Measurements from ENCODE around the gene RNF138. TPM values are rescaled to one million over a fixed set of nuclear protein-coding genes. Genes with fewer than 3 reads are reported as not detected.

The RNF138 gene
- total and polyA plus RNA-seq, 2 experiments from 2014 or later = 31.7 to 54.8 TPM

DNA sequence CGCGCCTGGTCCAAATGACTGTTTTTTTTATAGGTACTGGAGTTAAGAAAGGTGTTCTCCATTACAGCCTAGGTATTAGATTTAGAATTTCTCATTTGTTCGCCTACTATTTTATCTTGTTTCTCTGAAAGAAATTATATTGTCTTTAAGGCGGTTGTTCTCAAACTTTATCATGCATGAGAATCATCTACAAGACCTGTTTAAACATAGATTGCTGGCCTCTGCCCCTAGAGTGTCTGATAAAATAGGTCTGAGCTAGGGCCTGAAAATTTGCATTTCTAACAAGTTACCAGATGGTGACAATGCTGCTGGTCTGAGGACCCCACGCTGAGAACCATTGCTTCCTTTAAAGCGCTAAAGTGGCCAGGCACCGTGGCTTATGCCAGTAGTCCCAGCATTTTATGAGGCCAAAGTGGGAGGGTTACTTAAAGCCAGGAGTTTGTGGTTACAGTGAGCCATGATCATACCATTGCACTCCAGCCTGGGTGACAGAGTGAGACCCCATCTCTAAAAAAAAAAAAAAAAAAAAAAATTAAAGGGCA, 34.0 kb upstream of the RNF138 start:
- H3K4me3 ChIP-seq = no peak overlapping the region
- DNase-seq (ENCODE audit: low read depth in 1 of 2, low spot score in 1 of 2) = no peak
- H3K27ac ChIP-seq = no peak overlapping the region
- no peaks in the 10 kb centered on the region for H3K36me3 ChIP-seq
- H3K27me3 ChIP-seq = no peaks in the 10 kb centered on the region
- TF ChIP-seq, protein P1, sequence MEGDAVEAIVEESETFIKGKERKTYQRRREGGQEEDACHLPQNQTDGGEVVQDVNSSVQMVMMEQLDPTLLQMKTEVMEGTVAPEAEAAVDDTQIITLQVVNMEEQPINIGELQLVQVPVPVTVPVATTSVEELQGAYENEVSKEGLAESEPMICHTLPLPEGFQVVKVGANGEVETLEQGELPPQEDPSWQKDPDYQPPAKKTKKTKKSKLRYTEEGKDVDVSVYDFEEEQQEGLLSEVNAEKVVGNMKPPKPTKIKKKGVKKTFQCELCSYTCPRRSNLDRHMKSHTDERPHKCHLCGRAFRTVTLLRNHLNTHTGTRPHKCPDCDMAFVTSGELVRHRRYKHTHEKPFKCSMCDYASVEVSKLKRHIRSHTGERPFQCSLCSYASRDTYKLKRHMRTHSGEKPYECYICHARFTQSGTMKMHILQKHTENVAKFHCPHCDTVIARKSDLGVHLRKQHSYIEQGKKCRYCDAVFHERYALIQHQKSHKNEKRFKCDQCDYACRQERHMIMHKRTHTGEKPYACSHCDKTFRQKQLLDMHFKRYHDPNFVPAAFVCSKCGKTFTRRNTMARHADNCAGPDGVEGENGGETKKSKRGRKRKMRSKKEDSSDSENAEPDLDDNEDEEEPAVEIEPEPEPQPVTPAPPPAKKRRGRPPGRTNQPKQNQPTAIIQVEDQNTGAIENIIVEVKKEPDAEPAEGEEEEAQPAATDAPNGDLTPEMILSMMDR (IDR thresholded peaks at IDR 0.05; ENCODE audit: low read depth, low read length) = no peak
- peaks cover 6% of the 10 kb centered on the region for H3K4me1 ChIP-seq (ENCODE audit: low read depth)
- H3K9me3 ChIP-seq (ENCODE audit: low read depth) = no peaks in the 10 kb centered on the region

DNA sequence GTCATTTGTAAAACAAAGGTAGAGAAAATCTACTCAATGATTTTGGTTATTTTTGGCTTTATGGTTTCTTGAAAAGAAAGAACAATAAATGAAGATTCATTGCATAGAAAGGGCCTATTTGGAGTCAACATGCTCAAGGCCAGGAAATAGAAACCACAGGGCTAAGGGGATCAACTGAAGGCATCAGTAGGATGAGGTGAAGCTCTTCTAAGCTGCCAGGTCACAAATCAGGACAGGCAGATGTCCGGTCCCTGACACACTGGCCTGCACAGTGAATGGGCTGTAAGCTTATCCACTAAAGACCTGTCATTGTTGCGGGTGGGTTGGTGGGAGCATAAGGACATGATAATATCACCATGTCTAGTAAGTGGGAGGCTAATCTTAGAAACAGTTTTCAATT, 31.6 kb upstream of the RNF138 start:
- TF ChIP-seq, protein P1 (IDR thresholded peaks at IDR 0.05; ENCODE audit: low read depth, low read length) = no peak
- no peaks in the 10 kb centered on the region for H3K27me3 ChIP-seq
- no peak overlapping the region for H3K4me3 ChIP-seq
- H3K9me3 ChIP-seq (ENCODE audit: low read depth) = no peaks in the 10 kb centered on the region
- H3K27ac ChIP-seq = no peak overlapping the region
- H3K4me1 ChIP-seq (ENCODE audit: low read depth) = peaks cover 5% of the 10 kb centered on the region
- no peaks in the 10 kb centered on the region for H3K36me3 ChIP-seq
- DNase-seq (ENCODE audit: low read depth in 1 of 2, low spot score in 1 of 2) = no peak

DNA sequence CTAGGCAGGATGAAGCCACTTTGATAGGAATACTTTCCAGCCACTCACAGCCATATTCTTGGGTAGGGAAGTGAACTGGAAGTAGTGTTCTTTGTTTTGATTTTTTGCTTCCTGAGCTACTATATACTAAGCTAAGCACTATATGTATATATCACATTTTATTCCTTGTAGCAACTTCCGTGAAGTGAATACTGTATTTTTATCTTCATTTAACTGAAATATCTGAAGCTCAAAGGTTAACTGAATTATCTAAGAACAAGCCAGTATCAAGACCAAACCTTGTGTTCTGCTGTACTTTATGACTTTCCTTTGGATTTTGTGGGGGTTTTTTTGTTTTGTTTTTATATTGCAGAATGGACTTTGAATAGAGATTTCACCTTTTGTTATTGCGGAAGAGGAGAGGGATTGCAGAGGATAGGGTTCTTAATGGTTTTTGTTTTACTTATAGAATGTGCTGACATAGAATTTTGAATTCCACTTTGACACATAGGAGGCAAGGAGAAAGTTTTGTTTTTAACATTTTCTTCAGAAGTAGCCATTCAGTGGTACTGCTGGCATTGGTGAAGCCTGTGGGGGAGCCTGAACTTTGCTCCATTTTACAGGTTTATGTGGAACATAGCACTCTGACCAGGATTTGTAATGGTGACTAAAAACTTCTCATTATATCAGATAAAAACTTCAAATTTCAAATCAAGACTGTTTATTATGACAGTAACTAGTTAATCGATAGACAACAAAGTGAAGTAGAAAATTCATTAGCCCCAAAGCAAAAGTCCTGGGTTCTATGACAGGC, 24.1 kb upstream of the RNF138 start:
- no peak overlapping the region for H3K4me3 ChIP-seq
- H3K4me1 ChIP-seq (ENCODE audit: low read depth) = no peaks in the 10 kb centered on the region
- no peak overlapping the region for H3K27ac ChIP-seq
- H3K27me3 ChIP-seq = no peaks in the 10 kb centered on the region
- DNase-seq (ENCODE audit: low read depth in 1 of 2, low spot score in 1 of 2) = no peak
- TF ChIP-seq, protein P1 (IDR thresholded peaks at IDR 0.05; ENCODE audit: low read depth, low read length) = no peak
- H3K36me3 ChIP-seq = no peaks in the 10 kb centered on the region
- H3K9me3 ChIP-seq (ENCODE audit: low read depth) = no peaks in the 10 kb centered on the region

DNA sequence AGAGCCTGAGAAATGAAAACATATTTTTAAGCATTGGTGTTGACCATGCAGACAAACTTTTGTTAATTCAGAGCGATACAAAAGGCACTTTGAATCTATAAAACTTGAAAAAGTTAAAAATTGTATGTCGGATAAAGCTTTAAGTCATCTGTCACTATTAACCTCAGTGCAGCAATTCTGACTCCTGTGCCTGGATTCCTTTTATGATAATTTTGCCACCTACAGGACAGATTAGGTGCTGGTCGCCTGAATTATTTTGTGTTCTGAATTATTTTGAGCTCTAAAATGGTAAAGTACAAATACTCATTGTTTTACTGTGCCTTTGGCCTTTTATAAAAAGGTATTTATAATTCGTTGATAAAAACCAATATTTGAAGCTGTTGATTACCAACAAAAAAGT, 19.4 kb upstream of the RNF138 start:
- Histone ChIP-seq H3K36me3 (no peaks in the 10 kb centered on the region), H3K9me3 (ENCODE audit: low read depth) (no peaks in the 10 kb centered on the region), H3K27me3 (no peaks in the 10 kb centered on the region), H3K4me3 (no peak overlapping the region), H3K27ac (no peak overlapping the region), H3K4me1 (ENCODE audit: low read depth) (no peaks in the 10 kb centered on the region)
- DNase-seq (ENCODE audit: low read depth in 1 of 2, low spot score in 1 of 2) = peak in 1 of 2 donors; percentile 13
- TF ChIP-seq, protein P1 (IDR thresholded peaks at IDR 0.05; ENCODE audit: low read depth, low read length) = peak; percentile 38

DNA sequence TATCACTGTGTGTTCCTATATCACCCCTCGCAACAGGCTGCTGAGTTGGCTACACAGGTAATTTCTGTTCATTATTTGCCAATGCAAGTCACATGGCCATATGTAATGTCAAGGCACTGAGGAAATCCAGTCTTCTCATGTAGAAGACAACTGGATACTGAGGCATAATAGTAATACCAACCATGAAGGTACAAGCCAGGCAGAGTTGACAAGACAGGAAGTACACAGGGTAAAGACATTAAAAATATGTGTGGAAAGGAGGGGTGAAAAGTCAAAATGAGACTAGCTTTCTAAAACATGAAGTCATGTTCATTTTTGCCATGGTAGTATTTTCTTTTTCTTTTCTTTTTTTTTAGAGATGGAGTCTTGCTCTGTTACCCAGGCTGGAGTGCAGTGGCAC, 17.5 kb upstream of the RNF138 start:
- no peak overlapping the region for H3K4me3 ChIP-seq
- H3K4me1 ChIP-seq (ENCODE audit: low read depth) = no peaks in the 10 kb centered on the region
- no peaks in the 10 kb centered on the region for H3K27me3 ChIP-seq
- H3K9me3 ChIP-seq (ENCODE audit: low read depth) = no peaks in the 10 kb centered on the region
- TF ChIP-seq, protein P1 (IDR thresholded peaks at IDR 0.05; ENCODE audit: low read depth, low read length) = no peak
- H3K27ac ChIP-seq = no peak overlapping the region
- no peaks in the 10 kb centered on the region for H3K36me3 ChIP-seq
- DNase-seq (ENCODE audit: low read depth in 1 of 2, low spot score in 1 of 2) = no peak

All from cardiac muscle cell (in vitro differentiated cells and primary cell).